Non-pigmented ciliary epithelial cell (primary cell): ENCODE results near the gene PDGFA.

Source experiments
- DNase-seq: peaks from one replicate; pipeline ENCODE4 v3.0.0-alpha.2; 2010; ENCODE audit warnings: low read depth

The PDGFA gene

GRCh38 chr7:459584-460373 lies 59.9 kb downstream of the PDGFA start:
- no peak for DNase-seq

GRCh38 chr7:458511-459245 lies 61.0 kb downstream of the PDGFA start:
- no peak for DNase-seq

- DNase-seq, result no peak
These were observed 61.7 kb downstream of the PDGFA start for GRCh38 chr7:457814-458510.

- no peak for DNase-seq
These were observed 64.3 kb downstream of the PDGFA start for GRCh38 chr7:455110-455928.

GRCh38 chr7:454356-455109 lies 65.1 kb downstream of the PDGFA start:
- DNase-seq, result no peak

GRCh38 chr7:453597-454306 lies 65.9 kb downstream of the PDGFA start:
- no peak for DNase-seq

GRCh38 chr7:452791-453455 lies 66.7 kb downstream of the PDGFA start:
- DNase-seq, result no peak

- DNase-seq, result no peak
These were observed 67.4 kb downstream of the PDGFA start for GRCh38 chr7:452226-452751.

- DNase-seq, result no peak
These were observed 68.1 kb downstream of the PDGFA start for GRCh38 chr7:451255-452225.

- no peak for DNase-seq
These were observed 68.9 kb downstream of the PDGFA start for GRCh38 chr7:450741-451140.

- DNase-seq, result no peak
These were observed 69.6 kb downstream of the PDGFA start for GRCh38 chr7:450036-450435.

GRCh38 chr7:449324-450019 lies 70.2 kb downstream of the PDGFA start:
- DNase-seq, result no peak

GRCh38 chr7:447523-447922 lies 72.1 kb downstream of the PDGFA start:
- no peak for DNase-seq
